ENCODE results near the gene DLG3. TPM values are rescaled to one million over a fixed set of nuclear protein-coding genes. Genes with fewer than 3 reads are reported as not detected.
"Not testable (repeated sequence)": the region's sequence is repeated elsewhere in the genome, so short reads cannot be mapped to it uniquely, and the experiment has no call there.

The DLG3 gene
- 50.1 and 67.5 TPM in 2 replicates for total RNA-seq (2014; rRNA removed; shearing (Covaris generic))

GRCh38 chrX:70444326-70444945, at the start of gene DLG3:
DLG3 (plus strand) TSS chrX:70444835; CDS start chrX:70445202, 367 bp downstream.
- peak; percentile 48 to 59 for DNase-seq
- Histone ChIP-seq H3K4me1 (no peaks in the 10 kb centered on the region), H3K9me3 (replicated peaks) (no peaks in the 10 kb centered on the region), H3K36me3 (no peaks in the 10 kb centered on the region), H3K27ac (no peak within 1 kb of the TSS), H3K4me3 (no peak within 1 kb of the TSS), H3K27me3 (peaks cover 8% of the 10 kb centered on the region)

DNA sequence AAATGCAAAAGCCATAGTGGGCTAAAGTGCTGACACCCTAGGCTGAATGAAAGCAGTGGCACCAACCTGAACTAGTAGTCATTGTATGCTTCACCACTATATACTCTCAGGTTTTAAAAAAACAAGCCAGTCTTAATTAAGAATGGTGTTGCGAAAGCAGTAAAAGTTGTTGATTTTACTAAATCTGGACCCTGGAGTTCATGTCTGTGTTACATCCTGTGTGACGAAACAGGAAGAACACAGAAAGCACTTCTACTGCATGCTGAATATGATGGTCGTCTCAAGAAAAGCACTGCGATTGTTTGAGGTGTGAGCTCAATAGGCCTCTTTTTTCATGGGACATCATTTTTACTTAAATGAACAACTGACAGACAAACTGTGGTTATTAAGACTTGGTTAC, 45.7 kb upstream of the DLG3 start:
- H3K27me3 ChIP-seq: no peaks in the 10 kb centered on the region
- DNase-seq: no peak
- H3K4me3 ChIP-seq: no peak overlapping the region
- H3K4me1 ChIP-seq: no peaks in the 10 kb centered on the region
- H3K27ac ChIP-seq: no peak overlapping the region
- peaks cover 61% of the 10 kb centered on the region for H3K36me3 ChIP-seq
- no peaks in the 10 kb centered on the region for H3K9me3 ChIP-seq (replicated peaks)

GRCh38 chrX:70400181-70400580, 44.5 kb upstream of the DLG3 start:
- not testable (repeated sequence) for DNase-seq; H3K27me3 ChIP-seq; H3K4me1 ChIP-seq; H3K27ac ChIP-seq; H3K9me3 ChIP-seq (replicated peaks); H3K4me3 ChIP-seq
- peaks cover 62% of the 10 kb centered on the region for H3K36me3 ChIP-seq

- Histone ChIP-seq H3K36me3 (peaks cover 66% of the 10 kb centered on the region), H3K27ac (no peak overlapping the region)
Observed at GRCh38 chrX:70402721-70403120, 41.9 kb upstream of the DLG3 start.

GRCh38 chrX:70405003-70405402, 39.6 kb upstream of the DLG3 start:
- Histone ChIP-seq H3K9me3 (replicated peaks) (no peaks in the 10 kb centered on the region), H3K4me3 (no peak overlapping the region), H3K27ac (no peak overlapping the region), H3K4me1 (no peaks in the 10 kb centered on the region), H3K36me3 (peaks cover 72% of the 10 kb centered on the region), H3K27me3 (no peaks in the 10 kb centered on the region)
- no peak for DNase-seq

More at GRCh38 chrX:70402721-70403120, 41.9 kb upstream of the DLG3 start:
- Histone ChIP-seq H3K4me1 (no peaks in the 10 kb centered on the region), H3K27me3 (no peaks in the 10 kb centered on the region), H3K4me3 (no peak overlapping the region), H3K9me3 (replicated peaks) (no peaks in the 10 kb centered on the region)
- DNase-seq: no peak

DNA sequence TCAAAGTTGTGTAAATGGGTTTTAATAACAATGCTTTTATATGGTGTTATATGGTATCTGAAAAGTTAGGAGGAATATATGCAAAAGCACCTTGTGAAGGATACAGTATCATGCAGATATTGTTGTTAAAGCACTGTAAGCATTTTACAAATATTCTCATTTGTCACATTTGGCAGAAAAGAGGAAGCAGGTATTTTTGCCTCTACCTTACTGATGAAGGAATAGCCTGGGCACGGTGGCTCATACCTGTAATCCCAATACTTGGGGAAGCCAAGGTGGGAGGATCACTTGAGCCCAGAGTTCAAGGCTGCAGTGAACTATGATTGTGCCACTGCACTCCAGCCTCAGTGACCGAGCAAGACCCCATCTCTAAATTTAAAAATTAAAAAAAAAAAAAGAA, 33.7 kb upstream of the DLG3 start:
- DNase-seq: no peak
- Histone ChIP-seq H3K4me3 (no peak overlapping the region), H3K9me3 (replicated peaks) (no peaks in the 10 kb centered on the region), H3K4me1 (no peaks in the 10 kb centered on the region), H3K27ac (no peak overlapping the region), H3K36me3 (peaks cover 40% of the 10 kb centered on the region), H3K27me3 (no peaks in the 10 kb centered on the region)

- Histone ChIP-seq H3K27me3 (no peaks in the 10 kb centered on the region), H3K4me1 (no peaks in the 10 kb centered on the region), H3K4me3 (no peak overlapping the region), H3K9me3 (replicated peaks) (no peaks in the 10 kb centered on the region), H3K27ac (no peak overlapping the region), H3K36me3 (peaks cover 35% of the 10 kb centered on the region)
- DNase-seq: no peak
Observed at GRCh38 chrX:70411475-70411874, 33.2 kb upstream of the DLG3 start.

DNA sequence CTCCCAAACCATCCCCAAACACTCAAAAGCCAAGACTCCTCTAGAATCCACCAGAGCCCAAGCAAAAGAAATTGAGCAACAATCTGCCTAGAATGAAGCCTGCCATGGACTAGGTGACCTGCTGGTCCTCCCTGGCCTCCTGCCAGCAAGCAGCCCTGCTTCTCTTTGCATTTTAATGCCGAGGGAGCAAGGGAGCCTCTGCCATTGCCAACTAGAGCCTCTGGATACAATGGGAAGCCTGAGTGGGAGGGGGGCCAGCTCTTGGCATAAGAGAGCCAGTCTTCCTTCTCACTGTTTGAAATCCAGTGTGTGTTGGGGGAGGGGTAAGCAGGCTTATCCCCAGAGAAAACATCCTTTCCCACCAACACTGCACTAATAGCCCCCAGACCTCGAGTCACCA, 23.0 kb upstream of the DLG3 start:
- H3K4me1 ChIP-seq: no peaks in the 10 kb centered on the region
- H3K4me3 ChIP-seq: no peak overlapping the region
- no peak overlapping the region for H3K27ac ChIP-seq
- H3K27me3 ChIP-seq: no peaks in the 10 kb centered on the region
- no peaks in the 10 kb centered on the region for H3K9me3 ChIP-seq (replicated peaks)
- H3K36me3 ChIP-seq: peaks cover 20% of the 10 kb centered on the region
- DNase-seq: no peak

DNA sequence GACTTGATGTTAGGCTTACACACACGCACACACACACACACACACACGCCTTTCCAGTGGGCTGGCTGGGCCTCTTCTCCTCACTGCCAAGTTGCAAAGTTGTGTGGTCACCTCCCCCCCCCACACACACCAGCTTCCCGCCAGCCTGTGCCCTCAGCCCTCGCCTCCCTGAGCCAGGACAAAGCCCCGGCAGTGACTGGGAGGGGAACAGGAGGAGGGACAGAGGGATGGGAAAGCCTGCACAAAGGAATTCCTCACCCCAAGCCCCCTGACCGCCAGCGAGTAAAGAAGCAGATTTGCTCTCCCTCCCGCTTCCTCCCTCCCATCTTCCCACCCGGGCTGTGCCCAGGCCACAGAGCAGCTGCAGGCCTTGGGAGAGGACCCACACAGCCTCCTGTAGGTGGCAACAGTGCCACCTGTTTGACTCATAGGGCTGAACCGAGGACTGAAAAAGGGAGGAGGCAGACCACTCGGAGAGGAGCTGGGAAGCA, 21.7 kb upstream of the DLG3 start, which contains the start of gene GDPD2:
GDPD2 (plus strand) TSS at position 464 of the 491 bp plus-strand sequence. CDS start 1,671 bp downstream, outside the sequence.
- Histone ChIP-seq H3K36me3 (peaks cover 17% of the 10 kb centered on the region), H3K27me3 (no peaks in the 10 kb centered on the region), H3K27ac (no peak within 1 kb of the TSS), H3K4me3 (no peak within 1 kb of the TSS), H3K4me1 (no peaks in the 10 kb centered on the region), H3K9me3 (replicated peaks) (no peaks in the 10 kb centered on the region)
- DNase-seq: peak; percentile 63 to 65

- no peak for DNase-seq
Observed at GRCh38 chrX:70423936-70424675, 20.5 kb upstream of the DLG3 start.

GRCh38 chrX:70424801-70425200, 19.8 kb upstream of the DLG3 start:
- Histone ChIP-seq H3K4me1 (no peaks in the 10 kb centered on the region), H3K36me3 (peaks cover 5% of the 10 kb centered on the region)
- DNase-seq: no peak

More at GRCh38 chrX:70423936-70424675, 20.5 kb upstream of the DLG3 start:
- H3K27ac ChIP-seq: no peak overlapping the region
- H3K4me3 ChIP-seq: no peak overlapping the region
- peaks cover 9% of the 10 kb centered on the region for H3K36me3 ChIP-seq
- no peaks in the 10 kb centered on the region for H3K27me3 ChIP-seq
- no peaks in the 10 kb centered on the region for H3K4me1 ChIP-seq
- no peaks in the 10 kb centered on the region for H3K9me3 ChIP-seq (replicated peaks)

DNA sequence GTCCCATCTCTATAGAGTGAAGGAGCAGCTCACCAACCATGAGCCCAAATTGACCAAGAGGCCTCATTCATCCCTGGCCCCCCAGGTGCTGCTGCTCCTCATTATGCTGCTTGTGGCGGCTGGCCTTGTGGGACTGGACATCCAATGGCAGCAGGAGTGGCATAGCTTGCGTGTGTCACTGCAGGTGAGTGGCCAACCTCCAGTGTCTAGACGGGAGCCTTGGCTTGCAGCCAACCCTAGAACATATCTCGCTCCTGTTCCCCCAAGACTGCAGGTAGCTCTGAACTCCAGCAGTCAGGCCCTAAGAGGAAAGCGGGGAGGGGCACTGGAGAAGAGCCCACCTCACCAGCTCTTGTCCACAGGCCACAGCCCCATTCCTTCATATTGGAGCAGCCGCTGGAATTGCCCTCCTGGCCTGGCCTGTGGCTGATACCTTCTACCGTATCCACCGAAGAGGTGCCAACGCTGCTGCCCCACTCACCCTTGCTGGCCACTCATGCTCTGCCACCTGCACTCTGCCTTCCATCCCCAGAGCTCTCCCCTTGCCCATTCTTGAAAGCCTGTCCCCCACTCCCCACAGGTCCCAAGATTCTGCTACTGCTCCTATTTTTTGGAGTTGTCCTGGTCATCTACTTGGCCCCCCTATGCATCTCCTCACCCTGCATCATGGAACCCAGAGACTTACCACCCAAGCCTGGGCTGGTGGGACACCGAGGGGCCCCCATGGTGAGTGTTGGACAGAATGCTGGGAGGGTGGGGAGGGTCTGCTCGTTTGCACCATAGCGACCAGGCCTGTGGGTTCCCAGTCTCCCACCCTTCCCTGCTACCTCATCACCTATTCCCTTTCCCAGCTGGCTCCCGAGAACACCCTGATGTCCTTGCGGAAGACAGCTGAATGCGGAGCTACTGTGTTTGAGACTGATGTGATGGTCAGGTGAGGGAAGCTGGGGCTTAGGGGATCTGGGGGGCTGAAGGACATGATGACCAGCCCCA, 18.1 kb upstream of the DLG3 start:
- no peak for DNase-seq
- H3K27me3 ChIP-seq: no peaks in the 10 kb centered on the region
- H3K36me3 ChIP-seq: no peaks in the 10 kb centered on the region
- no peaks in the 10 kb centered on the region for H3K9me3 ChIP-seq (replicated peaks)
- no peaks in the 10 kb centered on the region for H3K4me1 ChIP-seq
- H3K27ac ChIP-seq: no peak overlapping the region
- H3K4me3 ChIP-seq: no peak overlapping the region

More at GRCh38 chrX:70424801-70425200, 19.8 kb upstream of the DLG3 start:
- Histone ChIP-seq H3K9me3 (replicated peaks) (no peaks in the 10 kb centered on the region), H3K27ac (no peak overlapping the region), H3K27me3 (no peaks in the 10 kb centered on the region), H3K4me3 (no peak overlapping the region)

DNA sequence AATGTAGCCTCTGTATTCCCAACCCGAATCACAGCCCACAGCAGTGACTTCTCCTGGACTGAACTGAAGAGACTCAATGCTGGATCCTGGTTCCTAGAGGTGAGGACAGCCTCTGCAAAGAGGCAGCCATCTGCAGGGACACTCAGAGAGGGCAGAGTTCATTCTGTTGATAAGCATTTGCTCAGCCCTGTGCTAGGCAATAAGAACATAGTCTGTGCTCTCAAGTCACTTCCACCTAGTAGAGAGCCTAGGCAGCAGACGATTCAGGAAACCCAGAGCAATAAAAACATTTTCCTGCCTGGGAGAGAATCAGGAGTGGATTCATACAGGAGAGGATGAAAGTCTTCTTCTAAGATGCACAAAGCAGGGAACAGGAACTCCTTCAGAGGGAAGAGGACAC, 17.3 kb upstream of the DLG3 start:
- Histone ChIP-seq H3K9me3 (replicated peaks) (no peaks in the 10 kb centered on the region), H3K27ac (no peak overlapping the region), H3K4me3 (no peak overlapping the region), H3K27me3 (no peaks in the 10 kb centered on the region), H3K36me3 (no peaks in the 10 kb centered on the region), H3K4me1 (no peaks in the 10 kb centered on the region)
- DNase-seq: no peak

DNA sequence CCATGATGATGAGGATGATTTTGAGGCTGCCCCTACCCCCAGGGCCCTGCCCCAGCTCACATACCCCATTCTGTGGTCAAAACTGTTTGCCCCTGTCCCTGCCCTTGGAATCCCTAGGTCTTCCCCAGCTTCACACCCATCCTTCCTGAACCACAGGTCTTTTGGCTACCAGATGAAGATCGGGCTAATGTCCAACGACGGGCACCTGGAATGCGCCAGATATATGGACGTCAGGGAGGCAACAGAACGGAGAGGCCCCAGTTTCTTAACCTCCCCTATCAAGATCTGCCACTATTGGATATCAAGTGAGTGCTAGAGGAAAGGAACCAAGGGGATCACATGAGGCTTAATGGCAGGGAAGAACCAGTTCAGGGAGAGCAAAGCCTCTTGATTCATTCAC, 14.9 kb upstream of the DLG3 start:
- no peaks in the 10 kb centered on the region for H3K4me1 ChIP-seq
- no peaks in the 10 kb centered on the region for H3K9me3 ChIP-seq (replicated peaks)
- H3K36me3 ChIP-seq: no peaks in the 10 kb centered on the region
- no peak overlapping the region for H3K27ac ChIP-seq
- no peak overlapping the region for H3K4me3 ChIP-seq
- DNase-seq: no peak
- H3K27me3 ChIP-seq: no peaks in the 10 kb centered on the region
